ENCODE data around the gene LMNTD1. TPM values are rescaled to one million over a fixed set of nuclear protein-coding genes. Genes with fewer than 3 reads are reported as not detected.

LMNTD1 gene
- total and polyA plus RNA-seq, 9 of the 15 experiments (the other 6 are each of a cell fraction or from before 2014, with no cell fraction given): not detected

GRCh38 chr12:25497021-25497420, 56.1 kb downstream of the LMNTD1 start:
- DNase-seq (ENCODE audit: extremely low read depth in 1 of 4, low spot score in 3 of 4): peak in 1 of 4 experiments; percentile 10
- Histone ChIP-seq H3K79me2 (ENCODE audit: control insufficient read depth, insufficient read depth, low read length) (no peaks in the 10 kb centered on the region), H3K27me3 (ENCODE audit: control insufficient read depth in 2 of 2, insufficient read depth in 2 of 2, low read length in 2 of 2) (no peaks in the 10 kb centered on the region), H2AFZ (ENCODE audit: low read depth, low read length) (no peak overlapping the region; the same call in 1 of the 2 replicates), H4K20me1 (replicated peaks; ENCODE audit: control insufficient read depth, insufficient read depth, low read length) (no peaks in the 10 kb centered on the region), H3K9me1 (ENCODE audit: control insufficient read depth, insufficient read depth, low read length) (no peaks in the 10 kb centered on the region), H3K36me3 (ENCODE audit: control insufficient read depth, insufficient read depth, low read length) (no peaks in the 10 kb centered on the region), H3K4me2 (ENCODE audit: insufficient read depth, low read length) (no peak overlapping the region), H3K27ac (ENCODE audit: extremely low read depth, low read depth, low read length) (no peak overlapping the region), H3K4me3 (no peak overlapping the region), H3K4me1 (replicated peaks in 1 of 2; ENCODE audit: control insufficient read depth in 2 of 2, insufficient read depth in 2 of 2, low read length in 2 of 2) (no peaks in the 10 kb centered on the region), H3K9ac (ENCODE audit: insufficient read depth in 1 of 2, low read depth in 2 of 2, low read length in 2 of 2) (no peak overlapping the region), H3K9me3 (replicated peaks; ENCODE audit: control insufficient read depth, insufficient read depth, low read depth, low read length) (no peaks in the 10 kb centered on the region)
- TF ChIP-seq FOXA3 (CRISPR knock-in tag; conservative IDR thresholded peaks at IDR 0.05 in 1 of 2, IDR thresholded peaks at IDR 0.05 in 1 of 2): no peak
- no peak for TF ChIP-seq NRF1 (conservative IDR thresholded peaks at IDR 0.05 in 1 of 2, IDR thresholded peaks at IDR 0.05 in 1 of 2)
- no peak for TF ChIP-seq EGR1 (conservative IDR thresholded peaks at IDR 0.05)
- no peak for TF ChIP-seq SUPT5H (IDR thresholded peaks at IDR 0.05)
- no peak for TF ChIP-seq CREB3 (tag; conservative IDR thresholded peaks at IDR 0.05; ENCODE audit: low read depth)
- no peak for TF ChIP-seq KDM5B (IDR thresholded peaks at IDR 0.05; ENCODE audit: insufficient replicate concordance, low read depth, low read length)
- TF ChIP-seq ZNF274 (IDR thresholded peaks at IDR 0.05; ENCODE audit: borderline replicate concordance, low read depth, low read length): no peak
- TF ChIP-seq PKNOX1 (IDR thresholded peaks at IDR 0.05): no peak
- TF ChIP-seq SRSF9 (IDR thresholded peaks at IDR 0.05; ENCODE audit: borderline replicate concordance, low read depth, low read length): no peak
- TF ChIP-seq SPI1 (IDR thresholded peaks at IDR 0.05; ENCODE audit: borderline replicate concordance, low read depth, low read length): no peak
- no peak for TF ChIP-seq EP300 (IDR thresholded peaks at IDR 0.05; ENCODE audit: low read length)
- no peak for TF ChIP-seq FOXJ2 (tag; IDR thresholded peaks at IDR 0.05)
- no peak for FAIRE-seq
- ChIA-PET POLR2A (no interaction called here), CTCF (ENCODE audit: low intra/inter-chr PET ratio) (no interaction called here)
- WGBS (ENCODE audit: insufficient coverage, low coverage, missing lambda C conversion rate): 4% methylated on average over 7 of the region's 7 CpGs
- in situ Hi-C loops (cut with MboI) (no loop called here), intact Hi-C loops (cut with micrococcal nuclease) (no loop called here)
- BruUV-seq (replicated peaks): no TSS peak
- ATAC-seq: peak; percentile 59; the same call in 2 of the 3 replicates

All from K562 (cell line).